Left forelimb (tissue), 1 donor: ENCODE data around the gene TRABD.
A peak's percentile ranks its signal among the peaks of the same experiment; 100 is the strongest.
"Not testable (repeated sequence)": the region's sequence is repeated elsewhere in the genome, so short reads cannot be mapped to it uniquely, and the experiment has no call there.

Experiments used
- DNase-seq: peaks from one replicate; pipeline ENCODE4 v3.0.0-alpha.2; 2018; ENCODE audit warnings: low spot score

Gene TRABD

GRCh38 chr22:50153056-50153755, 32.5 kb upstream of the TRABD start:
- no peak for DNase-seq

GRCh38 chr22:50153756-50154140, 32.0 kb upstream of the TRABD start:
- no peak for DNase-seq

- peak; percentile 45 for DNase-seq
Observed at GRCh38 chr22:50157709-50158375, 27.9 kb upstream of the TRABD start.

GRCh38 chr22:50160947-50161346, 24.8 kb upstream of the TRABD start:
- DNase-seq = no peak

GRCh38 chr22:50161508-50162390, 24.0 kb upstream of the TRABD start:
- no peak for DNase-seq

GRCh38 chr22:50162391-50162956, 23.2 kb upstream of the TRABD start:
- DNase-seq = no peak

- no peak for DNase-seq
Observed at GRCh38 chr22:50165436-50166123, 20.1 kb upstream of the TRABD start.

- DNase-seq = no peak
Observed at GRCh38 chr22:50167689-50168489, 17.8 kb upstream of the TRABD start.

- not testable (repeated sequence) for DNase-seq
Observed at GRCh38 chr22:50168490-50169180, 17.1 kb upstream of the TRABD start.

- DNase-seq = no peak
Observed at GRCh38 chr22:50169181-50169759, 16.4 kb upstream of the TRABD start.

GRCh38 chr22:50169774-50170341, 15.9 kb upstream of the TRABD start:
- no peak for DNase-seq

GRCh38 chr22:50170453-50171318, 15.0 kb upstream of the TRABD start, which contains the start of gene PANX2:
PANX2 (plus strand) TSS chr22:50170731; CDS start chr22:50170731, 0 bp downstream.
- no peak for DNase-seq

- no peak for DNase-seq
Observed at GRCh38 chr22:50171319-50171964, 14.3 kb upstream of the TRABD start.

GRCh38 chr22:50171965-50172421, 13.7 kb upstream of the TRABD start:
- DNase-seq = no peak

GRCh38 chr22:50173311-50173982, 12.3 kb upstream of the TRABD start:
- DNase-seq = no peak

GRCh38 chr22:50173983-50174355, 11.7 kb upstream of the TRABD start:
- no peak for DNase-seq
